Chondrocyte (in vitro differentiated cells): ENCODE data around the gene SHANK1. TPM values are rescaled to one million over a fixed set of nuclear protein-coding genes. Genes with fewer than 3 reads are reported as not detected.

Source experiments
- DNase-seq: peaks from one replicate; pipeline ENCODE4 v3.0.0; 2021; ENCODE audit warnings: mixed read lengths, low spot score
- H3K27ac Mint-ChIP-seq: one replicate; pipeline ENCODE4 v1.8.0; 2021; ENCODE audit warnings: mild to moderate bottlenecking, moderate library complexity, mixed read lengths; ENCODE audit not compliant: unreplicated experiment
- H3K27me3 Mint-ChIP-seq: 2 replicates; pipeline ENCODE4 v1.8.0; 2021; ENCODE audit warnings: low read depth, mixed read lengths
- H3K36me3 Mint-ChIP-seq: 2 replicates; pipeline ENCODE4 v1.8.0; 2021; ENCODE audit warnings: low read depth, mixed read lengths
- H3K4me1 Mint-ChIP-seq: 2 replicates; pipeline ENCODE4 v1.8.0; 2021; ENCODE audit warnings: low read depth, mild to moderate bottlenecking, mixed read lengths
- H3K4me3 Mint-ChIP-seq: one replicate; pipeline ENCODE4 v1.8.0; 2021; ENCODE audit warnings: mild to moderate bottlenecking, moderate library complexity, mixed read lengths; ENCODE audit not compliant: unreplicated experiment
- H3K9me3 Mint-ChIP-seq: 2 replicates; pipeline ENCODE4 v1.8.0; 2021; ENCODE audit warnings: low read depth, mixed read lengths
- CTCF ChIP-seq: fragments of 200-600 bp; sonication (generic); IDR thresholded peaks from 2 replicates; pipeline ENCODE4 v1.5.0; 2021; ENCODE audit warnings: antibody characterized with exemption, mild to moderate bottlenecking, moderate library complexity
- total RNA-seq: library from RNA; stranded (reverse); gene quantifications from 3 replicates; pipeline ENCODE4 v1.2.1, GENCODE V29; 2021

The SHANK1 gene
- total RNA-seq, 1 donor from 2014 or later, result 0.27 TPM

- Mint-ChIP-seq H3K27ac (no peak overlapping the region), H3K4me3 (no peak overlapping the region), H3K36me3 (peaks cover 2% of the 10 kb centered on the region), H3K4me1 (no peaks in the 10 kb centered on the region), H3K27me3 (peaks cover 70% of the 10 kb centered on the region), H3K9me3 (no peaks in the 10 kb centered on the region)
- no peak for DNase-seq
- no peak for TF ChIP-seq CTCF
These were observed 24.1 kb downstream of the SHANK1 start for GRCh38 chr19:50695251-50696093.

GRCh38 chr19:50694815-50695145 lies 24.8 kb downstream of the SHANK1 start:
- peaks cover 69% of the 10 kb centered on the region for H3K27me3 Mint-ChIP-seq

GRCh38 chr19:50693064-50693975 lies 26.3 kb downstream of the SHANK1 start:
- H3K4me1 Mint-ChIP-seq, result no peaks in the 10 kb centered on the region
- TF ChIP-seq CTCF, result no peak
- no peak for DNase-seq
- H3K27ac Mint-ChIP-seq, result no peak overlapping the region
- H3K9me3 Mint-ChIP-seq, result no peaks in the 10 kb centered on the region
- H3K36me3 Mint-ChIP-seq, result peaks cover 2% of the 10 kb centered on the region
- H3K27me3 Mint-ChIP-seq, result peaks cover 61% of the 10 kb centered on the region
- no peak overlapping the region for H3K4me3 Mint-ChIP-seq

More at GRCh38 chr19:50694815-50695145, 24.8 kb downstream of the SHANK1 start:
- no peak for TF ChIP-seq CTCF
- Mint-ChIP-seq H3K27ac (no peak overlapping the region), H3K9me3 (no peaks in the 10 kb centered on the region), H3K4me3 (no peak overlapping the region), H3K4me1 (no peaks in the 10 kb centered on the region), H3K36me3 (peaks cover 2% of the 10 kb centered on the region)
- DNase-seq, result no peak

GRCh38 chr19:50690439-50690838 lies 29.2 kb downstream of the SHANK1 start:
- Mint-ChIP-seq H3K9me3 (no peaks in the 10 kb centered on the region), H3K4me1 (no peaks in the 10 kb centered on the region), H3K27me3 (peaks cover 51% of the 10 kb centered on the region), H3K4me3 (no peak overlapping the region), H3K36me3 (no peaks in the 10 kb centered on the region), H3K27ac (no peak overlapping the region)
- DNase-seq, result no peak
- TF ChIP-seq CTCF, result no peak

- no peak for TF ChIP-seq CTCF
- Mint-ChIP-seq H3K36me3 (no peaks in the 10 kb centered on the region), H3K27me3 (peaks cover 56% of the 10 kb centered on the region), H3K9me3 (no peaks in the 10 kb centered on the region), H3K27ac (no peak overlapping the region), H3K4me3 (no peak overlapping the region), H3K4me1 (no peaks in the 10 kb centered on the region)
- DNase-seq, result no peak
These were observed 30.8 kb downstream of the SHANK1 start for GRCh38 chr19:50688766-50689165.
